ENCODE data around the gene TEX10.

- TF ChIP-seq CTCF (IDR thresholded peaks at IDR 0.05) (no peak), POLR2A (IDR thresholded peaks at IDR 0.05) (no peak)
Observed at GRCh38 chr9:100346836-100347235, 5.9 kb downstream of the TEX10 start.
